ENCODE measurements around the gene DLG2. TPM values are rescaled to one million over a fixed set of nuclear protein-coding genes. Genes with fewer than 3 reads are reported as not detected.

Gene DLG2
- total RNA-seq, 1 donor from 2014 or later, result 0.17 TPM

GRCh38 chr11:84140386-84141169, 1486.6 kb downstream of the DLG2 start:
- TF ChIP-seq CTCF (conservative IDR thresholded peaks at IDR 0.05; ENCODE audit: low read depth, low read length), result no peak
- no peak for DNase-seq (ENCODE audit: low read depth)
- no peak overlapping the region for H3K4me3 ChIP-seq (ENCODE audit: low read depth, low read length)

- TF ChIP-seq CTCF (conservative IDR thresholded peaks at IDR 0.05; ENCODE audit: low read depth, low read length), result no peak
- DNase-seq (ENCODE audit: low read depth), result no peak
- no peak overlapping the region for H3K4me3 ChIP-seq (ENCODE audit: low read depth, low read length)
Measured at GRCh38 chr11:84137960-84138359, 1489.2 kb downstream of the DLG2 start.

GRCh38 chr11:84137505-84137904, 1489.6 kb downstream of the DLG2 start:
- TF ChIP-seq CTCF (conservative IDR thresholded peaks at IDR 0.05; ENCODE audit: low read depth, low read length), result no peak
- H3K4me3 ChIP-seq (ENCODE audit: low read depth, low read length), result no peak overlapping the region
- no peak for DNase-seq (ENCODE audit: low read depth)

GRCh38 chr11:84136926-84137325, 1490.2 kb downstream of the DLG2 start:
- no peak overlapping the region for H3K4me3 ChIP-seq (ENCODE audit: low read depth, low read length)
- DNase-seq (ENCODE audit: low read depth), result no peak
- no peak for TF ChIP-seq CTCF (conservative IDR thresholded peaks at IDR 0.05; ENCODE audit: low read depth, low read length)

GRCh38 chr11:84130646-84131427, 1496.3 kb downstream of the DLG2 start:
- no peak overlapping the region for H3K4me3 ChIP-seq (ENCODE audit: low read depth, low read length)
- TF ChIP-seq CTCF (conservative IDR thresholded peaks at IDR 0.05; ENCODE audit: low read depth, low read length), result no peak
- no peak for DNase-seq (ENCODE audit: low read depth)

- no peak overlapping the region for H3K4me3 ChIP-seq (ENCODE audit: low read depth, low read length)
- no peak for DNase-seq (ENCODE audit: low read depth)
- TF ChIP-seq CTCF (conservative IDR thresholded peaks at IDR 0.05; ENCODE audit: low read depth, low read length), result no peak
Measured at GRCh38 chr11:84129961-84130576, 1497.1 kb downstream of the DLG2 start.

Data from epithelial cell of proximal tubule (primary cell).